GM21515 (cell line): ENCODE data around the gene CDX2.
A peak's percentile ranks its signal among the peaks of the same experiment; 100 is the strongest.
"Not testable (repeated sequence)": the region's sequence is repeated elsewhere in the genome, so short reads cannot be mapped to it uniquely, and the experiment has no call there.

Experiments used
- ATAC-seq: cut with Tn5 transposase; IDR thresholded peaks from one replicate; pipeline ENCODE4 v1.9.1; 2021; ENCODE audit not compliant: unreplicated experiment

CDX2 gene

GRCh38 chr13:27969082-27969865, at the start of gene CDX2:
Gene CDX2, minus strand, starts transcription at chr13:27969315. Its CDS starts 309 bp downstream, at chr13:27969006.
- ATAC-seq: no peak

GRCh38 chr13:28014301-28014700, 45.2 kb upstream of the CDX2 start:
- no peak for ATAC-seq

DNA sequence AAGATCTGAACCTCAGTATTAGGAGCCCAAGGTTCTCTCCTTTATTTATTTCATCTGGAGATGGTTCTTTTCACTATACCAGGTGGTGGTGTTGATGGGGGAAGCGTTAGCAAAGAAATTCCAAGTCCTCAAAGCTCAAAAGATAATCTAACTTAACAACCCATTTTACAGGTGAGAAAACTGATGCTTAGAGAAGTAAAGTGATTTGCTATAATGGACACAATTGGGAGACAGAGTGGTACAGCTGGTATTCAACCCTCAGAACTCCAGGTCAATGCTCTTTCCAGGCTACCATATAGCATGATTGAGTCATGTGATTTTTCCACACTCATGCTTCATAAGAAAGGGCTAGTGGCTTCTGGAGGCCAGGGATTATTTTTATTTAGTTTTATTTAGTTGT, 44.4 kb upstream of the CDX2 start:
- ATAC-seq: no peak

- ATAC-seq: peak; percentile 78
These were observed 43.8 kb upstream of the CDX2 start for GRCh38 chr13:28012896-28013295.

- ATAC-seq: peak; percentile 13
These were observed 43.3 kb upstream of the CDX2 start for GRCh38 chr13:28012383-28012782.

DNA sequence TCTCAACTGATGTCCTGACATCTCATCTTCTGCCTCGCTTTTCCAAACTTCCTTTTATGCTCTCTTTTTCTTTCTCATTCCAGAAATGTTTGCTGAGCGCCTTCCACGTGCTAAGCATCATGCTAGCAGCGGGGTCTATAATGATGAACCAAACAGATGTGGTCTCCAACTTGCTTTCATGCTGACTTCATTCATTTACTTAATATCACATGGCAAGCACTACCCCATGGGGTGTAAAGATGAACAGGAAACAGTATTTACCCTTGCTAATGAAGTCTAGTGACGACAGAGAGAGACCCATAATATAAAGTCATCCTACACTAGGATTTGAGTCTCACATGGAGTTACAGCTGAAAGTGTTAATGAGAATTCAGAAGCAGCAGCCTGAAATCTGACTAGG, 40.9 kb upstream of the CDX2 start:
- ATAC-seq: no peak

DNA sequence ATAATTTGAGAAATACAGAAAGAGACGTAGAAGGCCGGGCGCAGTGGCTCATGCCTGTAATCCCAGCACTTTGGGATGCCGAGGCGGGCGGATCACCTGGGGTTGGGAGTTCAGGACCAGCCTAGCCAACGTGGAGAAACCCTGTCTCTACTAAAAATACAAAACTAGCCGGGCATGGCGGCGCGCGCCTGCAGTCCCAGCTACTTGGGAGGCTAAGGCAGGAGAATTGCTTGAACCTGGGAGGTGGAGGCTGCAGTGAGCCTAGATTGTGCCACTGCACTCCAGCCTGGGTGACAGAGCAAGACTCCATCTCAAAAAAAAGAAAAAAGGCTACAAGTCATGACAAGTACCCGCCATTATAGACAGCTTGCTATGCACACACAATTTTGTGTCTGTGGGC, 35.9 kb upstream of the CDX2 start:
- ATAC-seq: not testable (repeated sequence)

DNA sequence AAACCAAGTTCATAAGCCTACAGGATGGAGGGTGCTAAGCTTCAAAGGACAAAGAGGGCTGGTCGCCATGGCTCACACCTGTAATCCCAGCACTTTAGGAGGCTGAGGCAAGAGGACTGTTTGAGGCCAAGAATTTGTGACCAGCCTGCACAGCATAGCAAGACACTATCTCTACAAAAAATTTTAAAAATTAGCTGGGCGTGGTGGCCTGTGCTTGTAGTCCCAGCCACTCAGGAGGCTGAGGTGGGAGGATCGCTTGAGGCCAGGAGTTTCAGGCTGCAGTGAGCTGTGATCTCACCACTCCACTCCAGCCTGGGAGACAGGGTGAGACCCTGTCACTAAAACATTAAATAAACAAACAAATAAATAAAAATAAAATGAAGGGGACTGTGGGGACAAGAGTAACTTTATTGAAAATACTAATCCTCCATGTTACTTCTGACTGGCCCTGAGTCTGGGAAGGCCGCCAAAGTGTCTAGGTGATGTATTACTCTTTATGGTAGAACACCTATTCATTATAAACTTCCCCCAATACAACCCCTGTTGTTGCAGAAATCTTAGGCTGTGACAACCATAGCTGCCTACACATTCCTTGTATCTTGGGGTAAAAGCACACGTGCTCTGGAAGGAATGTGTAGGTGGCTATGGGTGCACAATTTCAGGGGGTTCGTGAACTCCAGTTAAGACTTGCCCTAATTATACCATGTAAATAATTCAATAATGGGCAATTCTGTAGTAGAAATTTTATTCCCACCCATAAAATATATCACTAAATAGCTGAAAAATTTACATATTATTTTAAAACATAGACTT, 34.0 kb upstream of the CDX2 start:
- ATAC-seq: no peak

DNA sequence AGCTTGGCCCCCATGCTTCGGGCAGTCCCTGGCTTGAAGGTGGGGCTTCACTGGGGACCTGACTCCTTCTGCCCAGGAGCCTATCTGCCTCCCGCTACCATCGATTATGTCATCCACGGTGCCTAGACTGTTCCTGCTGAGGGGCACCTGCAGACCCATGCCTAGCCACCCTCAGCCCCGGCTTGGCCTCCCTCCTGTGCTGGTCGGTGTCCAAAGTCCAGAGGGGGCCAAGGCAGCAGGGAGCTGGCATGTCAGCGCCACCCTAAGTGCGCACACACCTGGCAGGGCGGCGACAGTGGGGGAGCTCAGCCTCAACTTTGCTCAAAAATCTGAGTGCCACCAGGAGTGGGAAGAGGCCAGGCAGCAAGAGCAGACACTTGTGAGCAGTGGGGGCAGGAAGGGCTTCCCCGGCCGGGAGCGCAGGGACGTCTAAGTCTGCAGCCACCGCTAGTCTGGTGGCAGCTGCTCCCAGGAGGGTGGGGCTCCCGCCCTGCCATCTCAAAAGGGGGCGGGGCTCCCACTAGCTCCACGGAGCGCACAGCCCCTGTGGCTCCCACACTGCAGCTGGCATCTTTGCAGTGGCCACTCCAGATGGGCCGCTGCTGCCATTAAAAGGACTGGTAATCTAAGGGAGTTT, 32.8 kb upstream of the CDX2 start:
- ATAC-seq: no peak

DNA sequence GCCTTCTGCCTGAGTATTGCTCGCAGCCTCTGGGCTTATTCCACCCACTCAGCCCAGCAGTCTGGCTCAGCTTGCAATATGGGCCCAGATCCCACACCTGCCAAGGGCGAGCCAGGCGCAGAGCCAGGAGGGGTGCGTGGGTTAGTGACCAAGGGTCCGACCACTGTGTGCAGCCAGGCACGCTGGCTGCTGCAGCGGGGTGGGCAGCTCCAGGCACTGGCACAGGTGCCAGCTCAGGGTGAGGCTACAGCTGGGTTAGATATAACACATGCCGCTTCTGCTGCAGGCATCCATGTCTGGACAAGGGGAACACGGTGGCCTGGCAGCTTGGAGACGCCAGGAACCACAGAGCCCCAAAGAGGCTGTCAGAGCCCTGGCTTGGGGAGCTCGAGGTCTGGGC, 31.9 kb upstream of the CDX2 start:
- no peak for ATAC-seq

DNA sequence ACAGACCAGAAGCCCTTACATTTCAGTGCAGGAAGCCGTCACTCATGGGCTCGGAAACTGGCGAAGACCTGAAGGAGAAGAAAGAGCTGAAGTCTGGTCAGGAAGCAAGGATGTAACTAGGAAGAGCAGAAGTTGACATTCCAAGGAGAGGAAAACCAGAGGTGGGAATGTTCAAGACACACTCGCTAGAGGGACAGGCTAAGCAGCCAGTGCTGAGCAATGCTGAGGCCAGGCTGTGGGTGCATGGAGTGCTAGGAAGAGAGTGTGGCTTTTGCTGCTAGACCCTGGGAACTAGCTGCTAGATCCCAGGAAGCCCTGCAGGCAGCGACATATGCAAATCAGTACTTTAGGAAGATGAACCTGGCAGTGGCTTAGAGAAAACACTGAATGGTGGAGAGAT, 31.5 kb upstream of the CDX2 start:
- no peak for ATAC-seq

- no peak for ATAC-seq
These were observed 28.9 kb upstream of the CDX2 start for GRCh38 chr13:27997904-27998522.

DNA sequence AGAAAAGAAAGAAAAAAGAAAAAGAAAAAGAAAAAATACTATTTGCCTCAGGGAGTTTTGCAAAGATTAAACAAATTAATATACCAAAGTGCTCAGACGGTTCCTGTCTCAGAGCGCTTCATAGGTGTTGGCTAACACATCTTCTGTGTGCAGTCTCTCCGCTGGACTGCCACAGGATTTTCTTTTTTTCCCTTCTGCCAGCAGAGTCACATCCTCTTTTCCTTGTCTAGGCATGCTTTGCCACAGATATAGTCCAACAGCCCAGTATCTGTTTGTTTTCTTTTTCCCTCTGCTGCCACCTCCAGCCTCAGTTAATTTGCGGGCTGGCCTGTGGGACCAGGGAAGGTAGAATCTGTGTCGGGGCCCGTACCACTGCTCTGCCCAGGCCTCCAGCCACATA, 22.8 kb upstream of the CDX2 start:
- ATAC-seq: no peak

- no peak for ATAC-seq
These were observed 19.4 kb upstream of the CDX2 start, which contains the start of gene URAD for GRCh38 chr13:27988520-27988919. Gene URAD, minus strand, starts transcription at chr13:27988693. Its CDS starts 56 bp downstream, at chr13:27988637.

DNA sequence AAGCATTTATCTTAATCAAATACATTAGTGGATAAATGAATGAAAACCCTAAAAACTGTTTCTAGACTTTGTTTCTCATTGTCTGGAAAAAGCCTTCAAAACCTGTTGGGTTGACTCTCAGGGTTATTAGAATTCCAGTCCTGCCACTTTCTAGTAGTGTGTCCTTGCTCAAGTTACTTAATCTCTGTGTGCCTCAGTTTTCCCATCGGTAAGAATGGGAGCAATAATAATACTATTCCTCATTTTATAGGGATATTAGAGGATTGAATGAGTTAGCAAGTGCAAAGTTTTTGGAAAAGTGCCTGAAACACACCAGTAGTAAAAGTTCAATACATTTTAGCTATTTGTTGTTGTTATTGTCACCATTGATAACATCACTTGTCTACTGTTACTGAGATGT, 16.5 kb upstream of the CDX2 start:
- ATAC-seq: no peak

- no peak for ATAC-seq
These were observed 13.2 kb upstream of the CDX2 start for GRCh38 chr13:27982361-27982760.

- ATAC-seq: no peak
These were observed 12.0 kb upstream of the CDX2 start for GRCh38 chr13:27981006-27981708.

- ATAC-seq: no peak
These were observed 11.3 kb upstream of the CDX2 start for GRCh38 chr13:27980280-27980998.

DNA sequence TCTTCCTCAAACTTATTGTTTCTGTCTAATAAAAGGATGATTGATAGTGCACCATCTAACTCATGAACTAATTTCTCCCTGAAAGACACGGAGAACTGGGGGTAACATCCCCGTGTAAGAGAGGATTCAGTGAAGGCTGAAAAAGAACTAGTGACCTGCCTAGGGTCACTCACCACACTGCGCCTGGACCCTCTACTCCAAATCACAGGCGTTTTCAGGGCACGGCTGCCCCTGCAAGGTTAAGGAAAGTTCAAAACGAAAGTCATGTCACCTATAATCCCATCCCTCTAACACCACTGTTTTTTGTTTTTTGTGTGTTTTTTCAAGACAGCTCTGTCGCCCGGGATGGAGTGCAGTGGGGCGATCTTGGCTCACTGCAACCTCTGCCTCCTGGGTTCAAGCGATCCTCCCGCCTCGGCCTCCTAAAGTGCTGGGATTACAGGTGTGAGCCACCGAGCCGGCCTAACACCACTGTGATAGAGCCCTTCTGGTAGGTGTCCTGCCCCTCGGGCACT, 10.7 kb upstream of the CDX2 start:
- ATAC-seq: no peak
